ENCODE data around the gene ROBO1.
"Not testable (repeated sequence)": the region's sequence is repeated elsewhere in the genome, so short reads cannot be mapped to it uniquely, and the experiment has no call there.

ROBO1 gene

DNA sequence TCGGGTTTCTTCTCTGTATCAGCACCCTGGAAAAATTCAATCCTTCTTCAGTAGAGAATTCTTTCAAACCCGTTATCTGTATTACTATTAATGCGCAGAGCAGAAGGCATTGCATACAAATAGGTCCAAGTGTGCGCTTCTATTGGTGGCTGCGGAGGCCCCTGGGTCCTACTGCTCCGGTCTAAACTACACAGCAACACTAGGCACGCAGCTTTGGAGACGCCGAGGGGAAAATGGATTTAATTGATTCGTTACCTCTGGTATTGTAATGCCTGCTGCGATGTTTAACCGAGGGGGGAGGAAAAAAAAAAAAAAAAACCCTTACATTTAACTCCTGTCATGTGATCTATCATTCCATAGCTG is at the start of gene ROBO1:
ROBO1 (minus strand) TSS at position 94 of the 363 bp plus-strand sequence.
- peak; percentile 7 for DNase-seq

DNA sequence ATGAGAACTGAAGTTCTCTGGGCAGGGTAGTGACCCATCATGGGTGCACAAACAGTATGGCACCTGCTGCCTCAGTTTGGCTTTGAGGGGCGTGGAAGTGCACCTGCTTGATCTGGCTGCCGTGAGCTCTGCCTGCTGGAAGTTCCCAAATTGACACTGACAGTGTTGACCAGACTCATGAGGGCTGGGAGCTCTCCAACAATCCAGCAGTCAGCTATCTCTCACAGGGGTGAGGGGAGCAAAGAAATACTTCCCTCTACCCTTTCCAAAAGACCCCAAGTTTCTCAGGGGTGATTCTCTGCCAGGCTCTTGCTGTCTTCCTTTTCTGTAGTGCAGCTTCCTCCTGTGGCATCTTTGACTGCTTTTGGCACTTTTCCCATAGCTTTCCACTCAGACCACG is 49.4 kb upstream of the ROBO1 start:
- DNase-seq = no peak

DNA sequence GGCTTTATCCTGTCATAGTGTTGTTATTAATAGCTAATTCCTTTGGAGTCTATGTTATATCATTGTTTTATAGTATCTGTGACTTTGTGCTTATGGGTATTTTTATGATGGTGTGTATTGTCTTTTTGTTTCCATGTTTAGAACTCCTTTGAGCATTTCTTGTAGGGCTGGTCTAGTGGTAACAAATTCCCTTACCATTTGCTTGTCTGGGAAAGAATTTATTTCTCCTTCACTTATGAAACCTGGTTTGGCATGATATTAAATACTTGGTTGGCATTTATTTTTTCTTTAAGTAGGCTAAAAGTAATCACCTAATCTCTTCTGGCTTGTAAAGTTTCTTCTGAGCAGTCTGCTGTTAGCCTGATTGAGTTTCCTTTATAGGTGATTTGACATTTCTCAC is 47.7 kb upstream of the ROBO1 start:
- no peak for DNase-seq

DNA sequence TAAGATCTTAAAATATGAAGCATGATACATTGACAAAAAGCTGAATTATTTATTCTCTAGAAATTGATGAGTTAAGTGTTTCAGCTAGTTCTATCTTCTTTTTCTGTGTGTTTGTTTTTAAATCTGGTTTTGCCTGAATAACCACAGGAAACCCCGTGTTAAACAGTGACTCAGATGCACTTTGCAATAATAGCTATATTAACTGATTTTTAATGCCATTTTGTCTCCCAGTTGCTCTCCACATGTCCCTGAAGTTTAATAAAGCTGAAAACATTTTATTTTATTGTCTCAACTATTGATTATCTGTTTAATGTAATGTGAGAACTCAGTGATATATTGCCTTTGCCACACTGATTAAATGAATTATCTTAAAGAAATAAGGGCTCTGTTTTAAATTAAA is 42.8 kb upstream of the ROBO1 start:
- DNase-seq = no peak

DNA sequence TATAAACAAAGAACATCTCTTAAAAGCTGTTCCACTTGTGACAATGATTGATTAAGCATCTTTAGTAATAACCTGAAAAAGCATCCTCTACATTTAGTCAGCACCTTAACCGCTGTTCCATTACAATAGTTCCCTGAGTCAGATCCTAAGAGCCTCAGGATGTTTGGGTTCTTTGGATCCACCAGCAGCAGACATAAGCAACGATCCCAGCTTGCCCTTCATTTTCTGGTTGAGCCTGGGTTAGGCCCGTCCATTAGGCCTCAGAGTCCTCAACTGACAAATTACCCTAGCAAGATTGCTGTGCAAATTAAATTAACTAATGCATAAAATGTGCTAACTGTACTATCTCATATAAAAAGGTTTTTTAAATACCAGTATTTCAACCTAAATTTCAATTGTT is 42.3 kb upstream of the ROBO1 start:
- DNase-seq = no peak

DNA sequence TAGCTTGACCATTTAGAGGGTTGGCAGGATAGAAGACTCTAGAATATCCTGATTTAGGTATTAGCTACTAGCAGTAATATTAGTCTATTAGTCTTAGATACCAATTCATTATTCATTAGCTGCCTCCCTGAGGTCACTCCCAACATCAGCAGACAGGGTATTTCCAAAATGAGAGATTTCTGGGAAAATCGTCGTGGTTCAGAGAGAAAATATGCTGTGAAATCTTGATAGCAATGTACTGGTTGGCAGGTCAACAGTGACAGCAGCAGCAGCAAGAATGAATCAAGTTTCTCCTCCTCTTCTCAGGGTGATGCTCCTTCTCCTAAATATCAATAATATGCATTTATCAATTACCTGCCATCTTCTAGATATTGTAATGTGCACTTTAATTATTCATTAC is 41.3 kb upstream of the ROBO1 start:
- DNase-seq = no peak

DNA sequence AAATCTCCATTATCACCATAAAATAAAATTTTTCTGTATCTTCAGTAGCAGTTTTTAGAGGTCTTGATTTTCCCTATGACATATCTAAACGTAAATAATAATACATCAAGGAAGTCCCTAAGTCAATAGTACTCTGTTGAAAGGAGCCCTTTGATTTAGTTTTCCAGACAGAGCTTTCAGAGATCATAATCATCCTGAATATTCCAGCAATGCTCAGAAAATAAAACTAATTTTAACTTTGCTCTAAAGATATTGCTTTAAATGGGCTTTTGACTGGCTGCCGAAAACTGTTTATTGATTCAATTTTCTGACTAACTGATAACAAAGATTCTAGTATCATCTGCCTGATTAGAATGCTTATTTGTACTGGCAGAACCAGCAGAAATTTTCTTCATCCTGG is 40.7 kb upstream of the ROBO1 start:
- no peak for DNase-seq

GRCh38 chr3:79790177-79790576 is 22.4 kb upstream of the ROBO1 start:
- not testable (repeated sequence) for DNase-seq

DNA sequence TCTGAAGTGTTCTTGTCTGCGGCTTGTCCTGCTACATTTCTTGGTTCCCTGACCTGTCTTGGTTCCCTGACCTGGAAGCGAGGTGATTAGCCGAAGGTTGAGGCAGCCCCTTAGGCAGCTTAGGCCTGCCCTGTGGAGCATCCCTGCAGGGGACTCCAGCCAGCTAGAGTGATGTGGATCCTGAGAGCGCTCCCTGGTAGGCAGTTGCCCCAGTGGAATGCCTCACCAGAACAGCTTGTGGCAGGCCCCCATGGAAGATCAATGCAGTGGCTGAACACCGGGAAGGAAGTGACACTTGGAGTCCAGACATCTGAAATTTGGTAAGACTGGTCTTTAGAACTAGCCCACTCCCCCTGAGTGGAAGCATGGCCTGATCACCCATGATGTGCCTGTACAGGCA is 5.5 kb upstream of the ROBO1 start:
- DNase-seq = no peak

DNA sequence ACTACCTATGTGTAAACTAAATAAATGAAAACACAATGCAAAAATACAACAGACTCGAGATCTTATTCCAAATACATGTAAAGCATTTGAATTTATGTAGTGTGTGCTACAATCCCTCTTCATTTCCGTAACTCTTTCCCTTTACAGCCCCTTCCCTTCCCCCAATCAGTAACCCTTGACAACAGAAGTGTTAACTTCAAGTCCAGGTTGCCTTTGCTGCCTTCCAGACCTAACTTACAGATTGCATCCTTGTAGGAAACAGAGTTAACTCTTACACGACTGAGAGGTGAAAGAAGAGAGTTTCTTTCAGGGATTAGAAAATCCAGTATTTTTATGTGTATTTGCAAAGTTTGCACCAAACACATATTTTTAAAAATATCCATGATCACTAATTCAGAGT is 1.4 kb upstream of the ROBO1 start:
- no peak for DNase-seq

- no peak for DNase-seq
Observed at GRCh38 chr3:79767194-79767904, 449 bp downstream of the ROBO1 start.

DNA sequence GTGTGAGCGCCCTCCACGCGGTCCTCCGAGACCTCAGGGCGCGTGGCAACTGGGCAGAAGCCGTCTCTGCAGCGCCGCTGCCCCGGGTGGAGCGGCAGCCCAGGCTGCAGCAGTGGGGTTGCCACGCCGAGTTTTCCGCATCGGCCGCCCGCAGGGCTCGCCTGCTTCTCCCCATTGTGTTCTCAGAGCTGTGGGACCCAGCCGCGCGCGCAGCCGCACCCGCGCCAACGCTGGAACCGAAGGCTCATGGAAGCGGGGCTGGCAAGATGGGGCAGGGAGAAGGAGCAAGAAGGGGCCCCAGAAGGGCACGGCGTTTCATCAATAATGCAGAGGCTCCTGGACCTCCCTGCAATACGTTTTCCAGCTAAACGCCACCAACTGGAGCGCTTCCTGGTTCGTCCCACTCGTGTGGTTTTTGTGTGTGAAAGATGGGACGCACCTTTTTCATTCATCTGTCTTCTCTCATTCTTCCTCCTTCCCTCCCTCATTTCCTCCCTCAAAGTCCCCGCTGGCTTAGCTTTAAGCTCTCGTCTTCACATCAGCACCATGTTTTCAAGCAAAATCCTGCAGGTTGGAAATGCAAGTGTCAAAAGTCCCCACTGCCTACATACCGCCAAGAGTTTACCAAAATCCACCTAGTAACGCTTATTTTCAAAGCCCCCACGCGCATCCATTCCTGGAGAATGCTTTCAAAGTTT is 1.2 kb downstream of the ROBO1 start:
- DNase-seq = no peak

GRCh38 chr3:79765911-79766310 is 1.9 kb downstream of the ROBO1 start:
- DNase-seq = no peak

GRCh38 chr3:79761441-79761840 is 6.4 kb downstream of the ROBO1 start:
- no peak for DNase-seq

DNA sequence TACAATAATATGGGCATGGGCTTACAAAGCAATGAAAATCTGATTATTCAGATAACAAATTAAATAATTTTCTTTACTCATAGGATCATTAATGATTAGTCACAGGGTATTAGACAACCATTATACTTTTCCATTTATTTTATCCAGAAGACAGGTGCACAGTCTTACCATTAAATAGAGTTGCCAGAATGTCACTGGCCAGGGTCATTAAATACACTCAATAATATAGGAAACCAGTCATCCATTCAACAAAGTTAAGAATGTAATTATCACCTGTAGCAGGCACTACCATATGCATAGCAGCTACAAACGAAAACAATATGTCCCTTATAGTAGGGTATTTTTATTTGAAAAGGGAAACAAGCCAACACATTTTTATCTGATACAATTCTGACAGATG is 16.1 kb downstream of the ROBO1 start:
- DNase-seq = no peak

- DNase-seq = no peak
Observed at GRCh38 chr3:79737530-79737929, 30.3 kb downstream of the ROBO1 start.

DNA sequence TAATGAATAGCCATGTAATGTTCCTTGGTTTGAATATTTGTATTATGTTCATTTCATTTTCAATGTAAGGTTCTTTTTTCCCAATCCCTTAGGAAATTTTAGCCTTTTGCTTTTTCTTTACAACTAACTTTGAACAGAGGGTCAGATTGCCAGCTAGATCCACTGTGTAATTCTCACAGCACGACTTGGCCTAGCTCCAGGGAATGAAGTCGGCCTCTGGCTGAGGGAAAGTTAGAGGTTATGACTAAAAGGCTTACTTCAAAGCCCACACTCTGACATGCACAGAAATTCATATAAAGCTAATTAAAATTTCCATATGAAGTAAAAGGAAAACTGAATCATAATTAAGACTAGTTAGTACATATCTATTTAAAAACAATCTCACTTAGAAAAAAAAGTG is 38.7 kb downstream of the ROBO1 start:
- peak; percentile 21 for DNase-seq

GRCh38 chr3:79726786-79727185 is 41.0 kb downstream of the ROBO1 start:
- no peak for DNase-seq

- DNase-seq = no peak
Observed at GRCh38 chr3:79724206-79724605, 43.6 kb downstream of the ROBO1 start.

DNA sequence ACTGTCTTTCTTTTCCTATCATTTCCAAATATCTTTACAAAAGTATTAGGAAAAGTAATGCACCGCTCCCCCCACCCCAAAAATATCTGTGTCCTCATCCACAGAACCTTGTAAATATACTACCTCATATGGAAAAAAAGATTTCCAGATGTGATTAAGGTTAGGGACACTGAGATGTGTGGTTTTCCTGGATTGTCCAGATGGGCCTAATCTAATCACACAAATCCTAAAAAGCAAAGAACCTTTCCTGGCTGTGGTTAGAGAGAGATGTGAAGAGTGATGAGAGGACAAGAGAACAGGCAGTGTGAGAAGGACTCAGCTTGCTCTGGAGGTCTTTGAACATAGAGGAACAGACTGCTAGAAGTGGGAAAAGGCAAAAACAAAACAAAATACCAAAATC is 77.7 kb downstream of the ROBO1 start:
- no peak for DNase-seq

GRCh38 chr3:79685108-79685507 is 82.7 kb downstream of the ROBO1 start:
- DNase-seq = no peak

DNA sequence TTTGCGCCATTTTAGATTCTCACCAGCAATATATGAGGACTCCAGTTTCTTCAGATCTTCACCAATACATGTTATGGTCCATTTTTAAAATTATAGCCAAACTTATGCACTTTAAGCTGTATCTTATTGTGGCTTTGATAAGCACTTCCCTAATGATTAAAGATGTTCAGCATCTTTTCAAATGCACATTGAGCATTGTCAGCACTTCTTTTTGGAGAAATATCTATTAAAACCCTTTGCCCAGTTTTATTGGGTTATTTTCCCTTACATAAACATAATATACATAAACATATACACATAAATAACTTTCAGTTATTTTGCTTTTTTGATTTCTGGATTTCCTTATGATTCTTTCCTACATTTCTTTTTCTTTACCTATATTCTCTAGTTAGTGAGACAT is 83.8 kb downstream of the ROBO1 start:
- no peak for DNase-seq

DNA sequence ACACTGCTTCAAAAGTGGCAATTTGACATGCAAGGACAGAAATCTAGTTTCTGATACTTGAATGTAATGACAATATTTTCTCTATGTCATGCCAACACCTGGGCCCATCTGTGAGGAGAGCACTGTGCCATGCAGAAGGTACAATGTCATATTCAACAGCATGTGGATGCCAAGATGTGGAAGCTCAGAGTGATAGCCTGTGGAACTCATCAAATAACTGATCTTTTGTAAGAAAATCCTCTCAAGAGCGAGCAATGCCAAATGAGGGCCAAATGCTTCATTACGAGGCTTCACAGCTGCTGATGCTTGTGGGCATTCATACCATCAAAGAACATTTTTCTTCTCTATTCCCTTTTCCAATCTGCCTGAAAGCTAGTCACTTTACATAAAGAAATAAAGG is 95.1 kb downstream of the ROBO1 start:
- no peak for DNase-seq

DNA sequence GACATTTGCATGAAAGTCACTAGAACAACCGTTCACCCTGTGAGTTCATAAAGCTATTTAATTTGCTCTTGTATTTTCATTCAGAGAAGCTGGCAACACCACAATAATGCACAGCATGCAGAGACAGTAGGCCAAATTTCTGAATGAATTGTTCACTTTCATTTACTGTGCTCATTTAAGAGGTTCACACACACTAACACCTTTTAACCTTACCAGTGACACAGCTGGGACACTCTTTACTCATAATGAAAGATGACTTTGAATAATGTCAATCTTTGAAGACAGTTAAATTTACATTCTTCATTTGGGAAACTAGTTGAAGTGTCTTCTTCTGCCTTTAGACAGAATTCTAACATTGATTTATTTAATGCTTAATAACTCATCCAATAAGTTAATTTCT is 95.7 kb downstream of the ROBO1 start:
- DNase-seq = no peak

DNA sequence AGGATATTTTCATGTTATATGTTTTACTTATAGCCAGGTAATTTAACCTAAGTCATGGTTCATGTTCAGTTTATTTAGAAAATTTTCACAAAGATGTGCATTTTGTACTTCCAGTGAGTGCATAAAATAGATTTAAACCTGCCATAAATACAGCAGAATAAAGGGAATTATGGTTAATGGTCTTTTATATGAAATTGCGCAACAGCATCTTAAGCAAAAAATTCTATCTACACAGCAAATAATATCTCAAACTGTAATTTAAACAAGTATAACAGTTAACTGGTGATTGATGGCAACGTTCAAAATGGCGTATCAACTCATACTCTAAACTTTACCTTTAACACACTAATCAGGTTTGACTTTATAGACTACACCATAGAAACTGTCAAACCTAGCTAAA is 97.6 kb downstream of the ROBO1 start:
- no peak for DNase-seq
